HG02938 (cell line): ENCODE measurements around the gene SUMF2.
"Not testable (repeated sequence)": the region's sequence is repeated elsewhere in the genome, so short reads cannot be mapped to it uniquely, and the experiment has no call there.

Source experiments
- ATAC-seq: cut with Tn5 transposase; IDR thresholded peaks from one replicate; pipeline ENCODE4 v1.9.1; 2021; ENCODE audit warnings: mild to moderate bottlenecking, moderate library complexity; ENCODE audit not compliant: unreplicated experiment

The SUMF2 gene

GRCh38 chr7:56053993-56054392, 10.1 kb upstream of the SUMF2 start:
- no peak for ATAC-seq

GRCh38 chr7:56062382-56062781, 1.7 kb upstream of the SUMF2 start:
- no peak for ATAC-seq

- ATAC-seq: no peak
Observed at GRCh38 chr7:56063500-56063881, 595 bp upstream of the SUMF2 start.

- ATAC-seq: not testable (repeated sequence)
Observed at GRCh38 chr7:56066376-56066775, 2.3 kb downstream of the SUMF2 start.

GRCh38 chr7:56074371-56074791, 10.3 kb downstream of the SUMF2 start:
- peak; percentile 91 for ATAC-seq

GRCh38 chr7:56077681-56078080, 13.6 kb downstream of the SUMF2 start:
- ATAC-seq: no peak

GRCh38 chr7:56078196-56078595, 14.1 kb downstream of the SUMF2 start:
- ATAC-seq: no peak

- ATAC-seq: no peak
Observed at GRCh38 chr7:56079450-56080185, 15.5 kb downstream of the SUMF2 start.

GRCh38 chr7:56080726-56081435, 16.8 kb downstream of the SUMF2 start:
- not testable (repeated sequence) for ATAC-seq

GRCh38 chr7:56081626-56082340, 17.7 kb downstream of the SUMF2 start:
- ATAC-seq: no peak

GRCh38 chr7:56083150-56083785, 19.2 kb downstream of the SUMF2 start:
- no peak for ATAC-seq

- ATAC-seq: no peak
Observed at GRCh38 chr7:56086761-56087160, 22.7 kb downstream of the SUMF2 start.

GRCh38 chr7:56087445-56087844, 23.4 kb downstream of the SUMF2 start:
- no peak for ATAC-seq

GRCh38 chr7:56091591-56091990, 27.5 kb downstream of the SUMF2 start:
- no peak for ATAC-seq

GRCh38 chr7:56092388-56092787, 28.3 kb downstream of the SUMF2 start:
- ATAC-seq: not testable (repeated sequence)

GRCh38 chr7:56092789-56093531, 28.9 kb downstream of the SUMF2 start, which contains the start of gene PHKG1:
Gene PHKG1, minus strand, starts transcription at chr7:56092952. Its CDS starts 4,011 bp downstream, at chr7:56088941.
- ATAC-seq: no peak

- ATAC-seq: peak; percentile 50
Observed at GRCh38 chr7:56097700-56098099, 33.6 kb downstream of the SUMF2 start.

GRCh38 chr7:56098187-56099008, 34.3 kb downstream of the SUMF2 start:
- not testable (repeated sequence) for ATAC-seq

- no peak for ATAC-seq
Observed at GRCh38 chr7:56099653-56100052, 35.6 kb downstream of the SUMF2 start.

- not testable (repeated sequence) for ATAC-seq
Observed at GRCh38 chr7:56104138-56104537, 40.1 kb downstream of the SUMF2 start.
